GM12878 (cell line): ENCODE data around the gene XIAP. TPM values are rescaled to one million over a fixed set of nuclear protein-coding genes. Genes with fewer than 3 reads are reported as not detected.

Source experiments
- ATF7 ChIP-seq: fragments of 450-650 bp; IDR thresholded peaks from 2 replicates; pipeline ENCODE4 v1.6.1; 2016; ENCODE audit warnings: low read depth, mild to moderate bottlenecking
- BRCA1 ChIP-seq: IDR thresholded peaks from 2 replicates; pipeline ENCODE4 v1.6.1; 2011; ENCODE audit warnings: low read depth, low read length, improper control_type of control experiment
- CUX1 ChIP-seq: IDR thresholded peaks from 2 replicates; pipeline ENCODE4 v1.6.1; 2012; ENCODE audit warnings: improper control_type of control experiment, low read depth, low read length; ENCODE audit not compliant: insufficient replicate concordance
- E4F1 ChIP-seq: fragments of 450-650 bp; IDR thresholded peaks from 2 replicates; pipeline ENCODE4 v1.6.1; 2018; ENCODE audit warnings: borderline replicate concordance, mild to moderate bottlenecking; ENCODE audit not compliant: partially characterized antibody
- EP300 ChIP-seq, 2 experiments: fragments of 150-350 bp in 1 of 2; IDR thresholded peaks; 2 replicates each; pipeline ENCODE4 v1.6.1; 2011 to 2012; ENCODE audit warnings: low read depth in 2 of 2, low read length in 2 of 2, borderline replicate concordance in 1 of 2, improper control_type of control experiment in 1 of 2, inconsistent platforms in 1 of 2; ENCODE audit not compliant: control insufficient read depth in 1 of 2
- GABPA ChIP-seq: IDR thresholded peaks from 2 replicates; pipeline ENCODE4 v1.6.1; 2014; ENCODE audit warnings: antibody characterized with exemption, low read depth, mild to moderate bottlenecking, inconsistent platforms
- GATAD2B ChIP-seq: fragments of 450-650 bp; conservative IDR thresholded peaks from 2 replicates; pipeline ENCODE4 v1.6.1; 2017; ENCODE audit warnings: low read depth, mild to moderate bottlenecking, moderate library complexity
- JUND ChIP-seq: IDR thresholded peaks from 2 replicates; pipeline ENCODE4 v1.6.1; 2012; ENCODE audit warnings: low read depth, mild to moderate bottlenecking, low read length, improper control_type of control experiment, moderate library complexity
- NFYA ChIP-seq: IDR thresholded peaks from 2 replicates; pipeline ENCODE4 v1.6.1; 2011; ENCODE audit warnings: low read depth, mild to moderate bottlenecking, low read length, improper control_type of control experiment, borderline replicate concordance
- NR2C2 ChIP-seq: IDR thresholded peaks from 2 replicates; pipeline ENCODE4 v1.6.1; 2011; ENCODE audit warnings: borderline replicate concordance, low read depth; ENCODE audit not compliant: control insufficient read depth, insufficient read length
- PAX8 ChIP-seq: fragments of 450-650 bp; IDR thresholded peaks from 2 replicates; pipeline ENCODE4 v1.6.1; 2017; ENCODE audit warnings: mild to moderate bottlenecking, moderate library complexity
- PBX3 ChIP-seq: IDR thresholded peaks from 2 replicates; pipeline ENCODE4 v1.6.1; 2011; ENCODE audit warnings: mild to moderate bottlenecking, low read depth, low read length, moderate library complexity; ENCODE audit not compliant: insufficient replicate concordance
- RBBP5 ChIP-seq: fragments of 200-600 bp; sonication (generic); conservative IDR thresholded peaks from 2 replicates; pipeline ENCODE4 v1.6.1; 2016
- SMARCA5 ChIP-seq: fragments of 450-650 bp; IDR thresholded peaks from 2 replicates; pipeline ENCODE4 v1.6.1; 2017; ENCODE audit warnings: mild to moderate bottlenecking
- STAT3 ChIP-seq: IDR thresholded peaks from 2 replicates; pipeline ENCODE4 v1.6.1; 2011; ENCODE audit warnings: low read depth, low read length, improper control_type of control experiment
- TCF3 ChIP-seq: IDR thresholded peaks from 2 replicates; pipeline ENCODE4 v1.6.1; 2012; ENCODE audit warnings: low read depth, mild to moderate bottlenecking, low read length, borderline replicate concordance; ENCODE audit not compliant: insufficient read depth
- ZNF207 ChIP-seq: fragments of 450-650 bp; IDR thresholded peaks from 2 replicates; pipeline ENCODE4 v1.6.1; 2014; ENCODE audit warnings: antibody characterized with exemption, mild to moderate bottlenecking, borderline replicate concordance
- polyA plus RNA-seq, 11 experiments: library from polyadenylated mRNA; depleted of rRNA in 4 of 11; unstranded in 6 of 11; stranded (reverse) in 5 of 11; fragments of >200 nt; fragmentation: Nextera tagmentation in 4 of 11; fragmentation: Illumina TruSeq in 1 of 11; extraction: Ambion mirVana in 4 of 11; extraction: Trizol in 1 of 11; gene quantifications; 1 replicate in 1 of 11; 2 replicates in 10 of 11; pipeline versions ENCODE4 v1.2.1 to v1.2.3, GENCODE V29; 2011 to 2016; ENCODE audit warnings: inconsistent platforms in 2 of 11, missing spikeins in 2 of 11, low read depth in 1 of 11
- total RNA-seq, 4 experiments: library from RNA; depleted of rRNA in 3 of 4; stranded (reverse); fragments of >200 nt in 3 of 4; fragmentation: Illumina TruSeq in 1 of 4; extraction: Trizol in 1 of 4; gene quantifications; 2 replicates each; pipeline versions ENCODE4 v1.2.1 to v1.2.3, GENCODE V29; 2013 to 2021
- TF ChIP-seq, protein P1 (sequence below): fragments of 450-650 bp; IDR thresholded peaks from 2 replicates; pipeline ENCODE4 v1.6.1; 2016; ENCODE audit warnings: mild to moderate bottlenecking

The XIAP gene
- total and polyA plus RNA-seq, 10 of the 15 experiments (the other 5 are each of a cell fraction or from before 2014, with no cell fraction given), result 3.3 to 21.1 (median 14.5) TPM

GRCh38 chrX:123859846-123860838 lies at the start of gene XIAP (continued):
- TF ChIP-seq PBX3, result peak; percentile 69
- TF ChIP-seq GATAD2B, result no peak; the same call in 1 of the 2 replicates
- no peak for TF ChIP-seq BRCA1
- no peak for TF ChIP-seq TCF3
- no peak for TF ChIP-seq PAX8
- no peak for TF ChIP-seq NR2C2
- TF ChIP-seq ZNF207, result no peak
- peak; percentile 15 for TF ChIP-seq E4F1
- peak; percentile 60; the same call in 1 of the 2 replicates for TF ChIP-seq GABPA
- TF ChIP-seq STAT3, result no peak
- no peak for TF ChIP-seq SMARCA5
- no peak for TF ChIP-seq EP300 (IDR thresholded peaks at IDR 0.05; ENCODE audit: borderline replicate concordance in 1 of 2, control insufficient read depth in 1 of 2, low read depth in 2 of 2, low read length in 2 of 2)
- TF ChIP-seq JUND, result no peak
- no peak for TF ChIP-seq CUX1
- no peak for TF ChIP-seq ATF7
- TF ChIP-seq RBBP5, result no peak
- TF ChIP-seq, protein P1, sequence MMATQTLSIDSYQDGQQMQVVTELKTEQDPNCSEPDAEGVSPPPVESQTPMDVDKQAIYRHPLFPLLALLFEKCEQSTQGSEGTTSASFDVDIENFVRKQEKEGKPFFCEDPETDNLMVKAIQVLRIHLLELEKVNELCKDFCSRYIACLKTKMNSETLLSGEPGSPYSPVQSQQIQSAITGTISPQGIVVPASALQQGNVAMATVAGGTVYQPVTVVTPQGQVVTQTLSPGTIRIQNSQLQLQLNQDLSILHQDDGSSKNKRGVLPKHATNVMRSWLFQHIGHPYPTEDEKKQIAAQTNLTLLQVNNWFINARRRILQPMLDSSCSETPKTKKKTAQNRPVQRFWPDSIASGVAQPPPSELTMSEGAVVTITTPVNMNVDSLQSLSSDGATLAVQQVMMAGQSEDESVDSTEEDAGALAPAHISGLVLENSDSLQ, result peak; percentile 90
- TF ChIP-seq NFYA, result no peak
